ENCODE results near the gene HTT. TPM values are rescaled to one million over a fixed set of nuclear protein-coding genes. Genes with fewer than 3 reads are reported as not detected.

The HTT gene
- polyA plus RNA-seq, 1 donor (not counting 4 experiments of a cell fraction or from before 2014, with no cell fraction given): 16.2 TPM

DNA sequence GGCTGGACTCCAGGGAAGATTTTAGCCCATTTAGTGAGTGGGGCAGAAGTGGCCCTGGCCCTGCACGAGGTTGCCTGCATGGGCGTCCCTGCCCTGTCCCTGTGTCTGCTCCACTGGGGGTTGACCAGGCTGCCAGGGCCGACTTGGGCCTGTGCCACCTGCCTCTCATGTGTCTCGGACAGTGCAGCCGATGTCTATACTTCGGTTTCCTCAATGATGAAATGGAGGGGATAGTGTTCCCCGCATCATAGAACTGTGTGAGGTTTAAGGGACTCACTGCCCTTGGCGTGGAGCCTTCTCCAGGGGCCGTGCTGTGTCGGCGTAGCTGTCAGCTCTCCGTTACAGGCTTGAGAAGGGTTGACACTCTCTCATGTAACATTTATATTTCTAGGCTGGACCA, 147.5 kb downstream of the HTT start:
- H3K36me3 ChIP-seq (ENCODE audit: control insufficient read depth in 2 of 2, extremely low read depth in 1 of 2, insufficient read depth in 2 of 2, low read length in 2 of 2): peaks cover 42 to 44% of the 10 kb centered on the region in 2 experiments
- no peaks in the 10 kb centered on the region for H3K79me2 ChIP-seq (ENCODE audit: control insufficient read depth, insufficient read depth, low read length)
- no peaks in the 10 kb centered on the region for H3K27me3 ChIP-seq (ENCODE audit: control insufficient read depth, extremely low read depth, insufficient read depth, low read length)
- H3K9me1 ChIP-seq (ENCODE audit: control insufficient read depth, extremely low read depth, insufficient read depth, low read length): no peaks in the 10 kb centered on the region
- no peak for DNase-seq (ENCODE audit: low read depth, low spot score)
- no peaks in the 10 kb centered on the region for H4K20me1 ChIP-seq (ENCODE audit: control insufficient read depth, extremely low read depth, insufficient read depth, low read length)
- H3K9ac ChIP-seq (ENCODE audit: control insufficient read depth, extremely low read depth, insufficient read depth, low read length): no peak overlapping the region
- no peak overlapping the region for H3K4me2 ChIP-seq (ENCODE audit: control insufficient read depth, extremely low read depth, insufficient read depth, low read depth, low read length)
- no peaks in the 10 kb centered on the region for H3K4me1 ChIP-seq (ENCODE audit: control insufficient read depth, extremely low read depth, insufficient read depth, low read length)
- H3K9me3 ChIP-seq (ENCODE audit: control insufficient read depth, low read depth, low read length): no peaks in the 10 kb centered on the region
- no peak overlapping the region for H3K4me3 ChIP-seq (ENCODE audit: control insufficient read depth in 2 of 3, extremely low read depth in 1 of 3, insufficient read depth in 2 of 3, low read depth in 1 of 3, low read length in 3 of 3)
- TF ChIP-seq, protein P1, sequence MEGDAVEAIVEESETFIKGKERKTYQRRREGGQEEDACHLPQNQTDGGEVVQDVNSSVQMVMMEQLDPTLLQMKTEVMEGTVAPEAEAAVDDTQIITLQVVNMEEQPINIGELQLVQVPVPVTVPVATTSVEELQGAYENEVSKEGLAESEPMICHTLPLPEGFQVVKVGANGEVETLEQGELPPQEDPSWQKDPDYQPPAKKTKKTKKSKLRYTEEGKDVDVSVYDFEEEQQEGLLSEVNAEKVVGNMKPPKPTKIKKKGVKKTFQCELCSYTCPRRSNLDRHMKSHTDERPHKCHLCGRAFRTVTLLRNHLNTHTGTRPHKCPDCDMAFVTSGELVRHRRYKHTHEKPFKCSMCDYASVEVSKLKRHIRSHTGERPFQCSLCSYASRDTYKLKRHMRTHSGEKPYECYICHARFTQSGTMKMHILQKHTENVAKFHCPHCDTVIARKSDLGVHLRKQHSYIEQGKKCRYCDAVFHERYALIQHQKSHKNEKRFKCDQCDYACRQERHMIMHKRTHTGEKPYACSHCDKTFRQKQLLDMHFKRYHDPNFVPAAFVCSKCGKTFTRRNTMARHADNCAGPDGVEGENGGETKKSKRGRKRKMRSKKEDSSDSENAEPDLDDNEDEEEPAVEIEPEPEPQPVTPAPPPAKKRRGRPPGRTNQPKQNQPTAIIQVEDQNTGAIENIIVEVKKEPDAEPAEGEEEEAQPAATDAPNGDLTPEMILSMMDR (optimal IDR thresholded peaks at IDR 0.05 in 1 of 3, IDR thresholded peaks at IDR 0.05 in 1 of 3, conservative IDR thresholded peaks at IDR 0.05 in 1 of 3; ENCODE audit: extremely low read depth in 1 of 3, insufficient read depth in 2 of 3, low read length in 3 of 3): no peak
- no peak for TF ChIP-seq EZH2 (IDR thresholded peaks at IDR 0.05; ENCODE audit: low read length)
- no peak for FAIRE-seq
- dilution Hi-C loops (cut with MboI; ENCODE audit: extremely low pct_ligation_motif_present, low sequenced_read_pairs): no loop called here
- no peak overlapping the region for H2AFZ ChIP-seq (ENCODE audit: control insufficient read depth, low read length)
- no peak overlapping the region for H3K27ac ChIP-seq (ENCODE audit: control insufficient read depth, insufficient read depth, low read length)

DNA sequence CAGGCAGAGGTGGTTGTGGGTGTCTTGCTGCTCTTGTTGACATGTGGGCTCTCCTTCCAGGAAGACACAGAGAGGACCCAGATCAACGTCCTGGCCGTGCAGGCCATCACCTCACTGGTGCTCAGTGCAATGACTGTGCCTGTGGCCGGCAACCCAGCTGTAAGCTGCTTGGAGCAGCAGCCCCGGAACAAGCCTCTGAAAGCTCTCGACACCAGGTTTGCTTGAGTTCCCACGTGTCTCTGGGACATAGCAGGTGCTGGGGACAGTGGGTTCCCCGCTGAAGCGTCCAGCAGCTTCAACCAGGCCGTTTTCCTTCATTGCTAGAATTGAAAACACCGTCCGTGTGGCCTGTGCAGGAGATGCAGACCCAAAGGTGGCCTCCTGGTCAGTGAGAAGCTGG, 148.9 kb downstream of the HTT start:
- Histone ChIP-seq H3K4me3 (ENCODE audit: control insufficient read depth in 2 of 3, extremely low read depth in 1 of 3, insufficient read depth in 2 of 3, low read depth in 1 of 3, low read length in 3 of 3) (no peak overlapping the region), H3K79me2 (ENCODE audit: control insufficient read depth, insufficient read depth, low read length) (no peaks in the 10 kb centered on the region), H2AFZ (ENCODE audit: control insufficient read depth, low read length) (no peak overlapping the region), H3K4me2 (ENCODE audit: control insufficient read depth, extremely low read depth, insufficient read depth, low read depth, low read length) (no peak overlapping the region), H3K4me1 (ENCODE audit: control insufficient read depth, extremely low read depth, insufficient read depth, low read length) (no peaks in the 10 kb centered on the region), H3K9ac (ENCODE audit: control insufficient read depth, extremely low read depth, insufficient read depth, low read length) (no peak overlapping the region), H3K27ac (ENCODE audit: control insufficient read depth, insufficient read depth, low read length) (no peak overlapping the region), H4K20me1 (ENCODE audit: control insufficient read depth, extremely low read depth, insufficient read depth, low read length) (no peaks in the 10 kb centered on the region), H3K36me3 (ENCODE audit: control insufficient read depth in 2 of 2, extremely low read depth in 1 of 2, insufficient read depth in 2 of 2, low read length in 2 of 2) (peaks cover 35 to 38% of the 10 kb centered on the region in 2 experiments), H3K9me3 (ENCODE audit: control insufficient read depth, low read depth, low read length) (no peaks in the 10 kb centered on the region), H3K27me3 (ENCODE audit: control insufficient read depth, extremely low read depth, insufficient read depth, low read length) (no peaks in the 10 kb centered on the region), H3K9me1 (ENCODE audit: control insufficient read depth, extremely low read depth, insufficient read depth, low read length) (no peaks in the 10 kb centered on the region)
- no peak for FAIRE-seq
- TF ChIP-seq, protein P1 (optimal IDR thresholded peaks at IDR 0.05 in 1 of 3, IDR thresholded peaks at IDR 0.05 in 1 of 3, conservative IDR thresholded peaks at IDR 0.05 in 1 of 3; ENCODE audit: extremely low read depth in 1 of 3, insufficient read depth in 2 of 3, low read length in 3 of 3): no peak
- no peak for TF ChIP-seq EZH2 (IDR thresholded peaks at IDR 0.05; ENCODE audit: low read length)
- DNase-seq (ENCODE audit: low read depth, low spot score): no peak
- dilution Hi-C loops (cut with MboI; ENCODE audit: extremely low pct_ligation_motif_present, low sequenced_read_pairs): no loop called here
